Transverse colon (tissue), 4 donors: ENCODE results near the gene MTSS2.

Experiments
- POLR2AphosphoS5 ChIP-seq, 3 donors: sonication (generic); formaldehyde crosslinking; IDR thresholded peaks; one replicate each; pipeline ENCODE4 v1.6.1; 2016; ENCODE audit warnings: antibody characterized with exemption in 3 of 3
- TF ChIP-seq, protein P1 (sequence below), 5 experiments: fragments of 200-600 bp in 3 of 5; fragments of 450-650 bp in 2 of 5; sonication (generic) in 3 of 5; IDR thresholded peaks; 1 replicate in 2 of 5; 2 replicates in 3 of 5; pipeline ENCODE4 v1.5.1; 2016 to 2017; ENCODE audit warnings: antibody characterized with exemption in 5 of 5, inconsistent platforms in 3 of 5, mild to moderate bottlenecking in 2 of 5, moderate library complexity in 1 of 5

- TF ChIP-seq, protein P1, sequence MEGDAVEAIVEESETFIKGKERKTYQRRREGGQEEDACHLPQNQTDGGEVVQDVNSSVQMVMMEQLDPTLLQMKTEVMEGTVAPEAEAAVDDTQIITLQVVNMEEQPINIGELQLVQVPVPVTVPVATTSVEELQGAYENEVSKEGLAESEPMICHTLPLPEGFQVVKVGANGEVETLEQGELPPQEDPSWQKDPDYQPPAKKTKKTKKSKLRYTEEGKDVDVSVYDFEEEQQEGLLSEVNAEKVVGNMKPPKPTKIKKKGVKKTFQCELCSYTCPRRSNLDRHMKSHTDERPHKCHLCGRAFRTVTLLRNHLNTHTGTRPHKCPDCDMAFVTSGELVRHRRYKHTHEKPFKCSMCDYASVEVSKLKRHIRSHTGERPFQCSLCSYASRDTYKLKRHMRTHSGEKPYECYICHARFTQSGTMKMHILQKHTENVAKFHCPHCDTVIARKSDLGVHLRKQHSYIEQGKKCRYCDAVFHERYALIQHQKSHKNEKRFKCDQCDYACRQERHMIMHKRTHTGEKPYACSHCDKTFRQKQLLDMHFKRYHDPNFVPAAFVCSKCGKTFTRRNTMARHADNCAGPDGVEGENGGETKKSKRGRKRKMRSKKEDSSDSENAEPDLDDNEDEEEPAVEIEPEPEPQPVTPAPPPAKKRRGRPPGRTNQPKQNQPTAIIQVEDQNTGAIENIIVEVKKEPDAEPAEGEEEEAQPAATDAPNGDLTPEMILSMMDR (IDR thresholded peaks at IDR 0.05): no peak
- TF ChIP-seq POLR2AphosphoS5 (IDR thresholded peaks at IDR 0.05): peak in 2 of 3 donors; percentile 46 to 49
Observed at GRCh38 chr16:70715055-70715858, 29.4 kb upstream of the MTSS2 start.
